Measurements from ENCODE around the gene POLR3H. TPM values are rescaled to one million over a fixed set of nuclear protein-coding genes. Genes with fewer than 3 reads are reported as not detected.
A peak's percentile ranks its signal among the peaks of the same experiment; 100 is the strongest.

The POLR3H gene
- total RNA-seq, 2 donors from 2014 or later, result 11.6 to 15.6 TPM

- H3K9me3 Mint-ChIP-seq, result no peaks in the 10 kb centered on the region
- H3K36me3 Mint-ChIP-seq (ENCODE audit: insufficient read depth in 2 of 2), result peaks cover 2 to 8% of the 10 kb centered on the region in 2 donors
- H3K4me1 Mint-ChIP-seq (ENCODE audit: low read depth), result peaks cover 13% of the 10 kb centered on the region
- peak; percentile 68 to 76 for DNase-seq
- peak; percentile 58 to 65 for ATAC-seq (replicated peaks in 1 of 2)
- no peaks in the 10 kb centered on the region for H3K27me3 Mint-ChIP-seq (ENCODE audit: low read depth)
- no peak overlapping the region for H3K4me3 Mint-ChIP-seq
- no peak overlapping the region for H3K27ac Mint-ChIP-seq
Observed at GRCh38 chr22:41526830-41527799, 17.2 kb downstream of the POLR3H start.

- no peak overlapping the region for H3K4me3 Mint-ChIP-seq
- DNase-seq (no peak), ATAC-seq (replicated peaks in 1 of 2) (peak in 1 of 2 donors; percentile 4)
- H3K9me3 Mint-ChIP-seq, result no peaks in the 10 kb centered on the region
- H3K27me3 Mint-ChIP-seq (ENCODE audit: low read depth), result no peaks in the 10 kb centered on the region
- H3K36me3 Mint-ChIP-seq (ENCODE audit: insufficient read depth in 2 of 2), result peaks cover 2 to 8% of the 10 kb centered on the region in 2 donors
- H3K27ac Mint-ChIP-seq, result peak overlapping the region; percentile 15
- peaks cover 13% of the 10 kb centered on the region for H3K4me1 Mint-ChIP-seq (ENCODE audit: low read depth)
Observed at GRCh38 chr22:41526226-41526829, 17.9 kb downstream of the POLR3H start.

- Mint-ChIP-seq H3K4me1 (ENCODE audit: low read depth) (peaks cover 13% of the 10 kb centered on the region), H3K36me3 (ENCODE audit: insufficient read depth in 2 of 2) (peaks cover 2 to 7% of the 10 kb centered on the region in 2 donors), H3K27ac (no peak overlapping the region), H3K27me3 (ENCODE audit: low read depth) (no peaks in the 10 kb centered on the region), H3K4me3 (no peak overlapping the region), H3K9me3 (no peaks in the 10 kb centered on the region)
- no peak for DNase-seq
- ATAC-seq (replicated peaks in 1 of 2), result no peak
Observed at GRCh38 chr22:41525450-41526225, 18.6 kb downstream of the POLR3H start.

- no peaks in the 10 kb centered on the region for H3K27me3 Mint-ChIP-seq (ENCODE audit: low read depth)
- no peak overlapping the region for H3K4me3 Mint-ChIP-seq
- H3K27ac Mint-ChIP-seq, result peak overlapping the region; percentile 63
- no peaks in the 10 kb centered on the region for H3K9me3 Mint-ChIP-seq
- H3K4me1 Mint-ChIP-seq (ENCODE audit: low read depth), result peaks cover 13% of the 10 kb centered on the region
- H3K36me3 Mint-ChIP-seq (ENCODE audit: insufficient read depth in 2 of 2), result peaks cover 2 to 7% of the 10 kb centered on the region in 2 donors
- DNase-seq (peak; percentile 52), ATAC-seq (replicated peaks in 1 of 2) (peak; percentile 41 to 75)
Observed at GRCh38 chr22:41524809-41525449, 19.3 kb downstream of the POLR3H start.

- DNase-seq, result no peak
- Mint-ChIP-seq H3K27ac (peak overlapping the region; percentile 63), H3K9me3 (no peaks in the 10 kb centered on the region), H3K36me3 (ENCODE audit: insufficient read depth in 2 of 2) (peaks cover 2 to 7% of the 10 kb centered on the region in 2 donors), H3K27me3 (ENCODE audit: low read depth) (no peaks in the 10 kb centered on the region), H3K4me3 (no peak overlapping the region), H3K4me1 (ENCODE audit: low read depth) (peaks cover 13% of the 10 kb centered on the region)
- ATAC-seq (replicated peaks in 1 of 2), result no peak
Observed at GRCh38 chr22:41524251-41524661, 20.0 kb downstream of the POLR3H start.

DNA sequence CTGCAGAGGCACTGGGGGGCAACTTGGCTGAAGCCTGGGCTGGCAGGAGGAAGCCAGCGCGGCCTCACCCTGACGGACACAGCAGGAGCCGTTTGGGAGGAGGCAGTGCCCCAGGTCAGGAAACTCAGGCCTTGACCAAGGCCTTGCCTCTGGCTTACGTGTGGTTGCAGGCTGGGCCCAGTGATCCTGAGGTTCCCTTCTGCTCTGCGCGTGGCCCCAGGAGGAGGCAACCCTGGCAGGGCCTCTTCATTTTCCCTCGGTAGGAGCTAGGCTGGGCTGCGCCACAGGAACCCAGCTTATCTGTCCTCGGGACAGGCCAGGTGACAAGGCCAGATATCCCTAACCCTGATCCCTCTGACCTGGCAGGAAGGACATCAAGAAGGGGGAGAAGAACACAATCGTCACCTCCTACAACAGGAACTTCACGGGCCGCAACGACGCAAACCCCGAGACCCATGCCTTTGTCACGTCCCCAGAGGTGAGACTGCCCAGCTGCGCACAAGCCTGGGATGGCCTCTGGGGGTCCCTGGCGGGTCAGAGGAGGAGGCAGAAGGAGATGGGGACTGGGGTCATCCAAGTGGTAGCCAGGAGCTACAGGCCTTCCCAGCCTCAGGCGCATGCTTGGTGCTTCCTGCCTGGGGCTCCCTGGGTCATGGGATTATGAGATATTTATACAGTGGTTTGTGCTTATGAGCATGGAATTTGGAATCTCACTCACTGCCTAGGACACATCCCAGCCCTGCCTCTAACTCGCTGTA, 20.6 kb downstream of the POLR3H start:
- Mint-ChIP-seq H3K4me1 (ENCODE audit: low read depth) (peaks cover 13% of the 10 kb centered on the region), H3K36me3 (ENCODE audit: insufficient read depth in 2 of 2) (peaks cover under 1 to 1% of the 10 kb centered on the region in 2 donors), H3K9me3 (no peaks in the 10 kb centered on the region), H3K27ac (no peak overlapping the region), H3K27me3 (ENCODE audit: low read depth) (no peaks in the 10 kb centered on the region), H3K4me3 (no peak overlapping the region)
- DNase-seq (no peak), ATAC-seq (replicated peaks in 1 of 2) (no peak)

DNA sequence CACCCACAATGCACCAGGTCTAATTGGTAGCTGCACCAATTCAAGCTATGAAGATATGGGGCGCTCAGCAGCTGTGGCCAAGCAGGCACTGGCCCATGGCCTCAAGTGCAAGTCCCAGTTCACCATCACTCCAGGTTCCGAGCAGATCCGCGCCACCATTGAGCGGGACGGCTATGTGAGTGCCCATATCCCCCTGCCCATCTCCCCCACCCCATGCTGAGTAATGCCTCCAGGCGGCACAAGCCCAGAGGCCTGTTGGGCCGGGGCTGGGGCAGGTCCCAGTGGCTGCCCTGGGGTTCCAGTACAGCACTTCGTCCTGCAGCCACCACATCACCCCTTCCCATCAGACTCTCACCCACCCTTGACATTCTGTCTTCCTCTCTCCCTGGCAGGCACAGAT, 21.5 kb downstream of the POLR3H start:
- no peaks in the 10 kb centered on the region for H3K36me3 Mint-ChIP-seq (ENCODE audit: insufficient read depth in 2 of 2)
- no peak overlapping the region for H3K27ac Mint-ChIP-seq
- no peaks in the 10 kb centered on the region for H3K27me3 Mint-ChIP-seq (ENCODE audit: low read depth)

GRCh38 chr22:41521126-41521525, 23.1 kb downstream of the POLR3H start:
- Mint-ChIP-seq H3K9me3 (no peaks in the 10 kb centered on the region), H3K36me3 (ENCODE audit: insufficient read depth in 2 of 2) (no peaks in the 10 kb centered on the region), H3K4me1 (ENCODE audit: low read depth) (peaks cover 22% of the 10 kb centered on the region), H3K27me3 (ENCODE audit: low read depth) (no peaks in the 10 kb centered on the region), H3K27ac (no peak overlapping the region), H3K4me3 (no peak overlapping the region)
- DNase-seq (no peak), ATAC-seq (replicated peaks in 1 of 2) (no peak)

More for the DNA sequence above, 21.5 kb downstream of the POLR3H start:
- H3K4me1 Mint-ChIP-seq (ENCODE audit: low read depth), result peaks cover 13% of the 10 kb centered on the region
- ATAC-seq (replicated peaks in 1 of 2) (no peak), DNase-seq (no peak)
- H3K4me3 Mint-ChIP-seq, result no peak overlapping the region
- H3K9me3 Mint-ChIP-seq, result no peaks in the 10 kb centered on the region

DNA sequence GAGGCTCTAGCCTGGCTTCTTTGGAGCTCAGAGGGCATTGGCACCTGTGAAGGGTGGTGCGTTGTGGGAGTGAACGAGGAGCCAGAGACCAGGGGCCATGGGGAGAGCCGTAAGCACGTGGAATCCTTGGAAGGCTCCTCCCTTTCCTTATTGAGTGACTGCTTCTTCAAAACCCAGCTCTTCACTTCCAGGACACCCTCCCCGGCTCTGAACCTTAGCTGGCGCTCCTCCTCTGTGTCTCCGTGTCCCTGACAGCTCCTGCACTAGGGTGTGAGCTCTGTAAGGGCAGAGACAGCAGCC, 26.3 kb downstream of the POLR3H start:
- no peak overlapping the region for H3K27ac Mint-ChIP-seq
- DNase-seq (no peak), ATAC-seq (replicated peaks in 1 of 2) (no peak)
- H3K4me1 Mint-ChIP-seq (ENCODE audit: low read depth), result peaks cover 9% of the 10 kb centered on the region
- no peak overlapping the region for H3K4me3 Mint-ChIP-seq
- H3K27me3 Mint-ChIP-seq (ENCODE audit: low read depth), result no peaks in the 10 kb centered on the region
- no peaks in the 10 kb centered on the region for H3K9me3 Mint-ChIP-seq
- H3K36me3 Mint-ChIP-seq (ENCODE audit: insufficient read depth in 2 of 2), result peaks cover 0 to 4% of the 10 kb centered on the region in 2 donors

GRCh38 chr22:41517172-41518047, 26.9 kb downstream of the POLR3H start:
- ATAC-seq (replicated peaks in 1 of 2), result peak; percentile 72 to 75
- no peaks in the 10 kb centered on the region for H3K9me3 Mint-ChIP-seq
- no peaks in the 10 kb centered on the region for H3K27me3 Mint-ChIP-seq (ENCODE audit: low read depth)
- no peak overlapping the region for H3K4me3 Mint-ChIP-seq
- DNase-seq, result peak; percentile 40 to 58
- H3K4me1 Mint-ChIP-seq (ENCODE audit: low read depth), result peaks cover 9% of the 10 kb centered on the region
- no peak overlapping the region for H3K27ac Mint-ChIP-seq
- peaks cover 0 to 4% of the 10 kb centered on the region in 2 donors for H3K36me3 Mint-ChIP-seq (ENCODE audit: insufficient read depth in 2 of 2)

- no peak for ATAC-seq (replicated peaks in 1 of 2)
- Mint-ChIP-seq H3K4me3 (no peak overlapping the region), H3K9me3 (no peaks in the 10 kb centered on the region), H3K27me3 (ENCODE audit: low read depth) (no peaks in the 10 kb centered on the region), H3K27ac (no peak overlapping the region), H3K4me1 (ENCODE audit: low read depth) (peaks cover 9% of the 10 kb centered on the region), H3K36me3 (ENCODE audit: insufficient read depth in 2 of 2) (peaks cover 0 to 4% of the 10 kb centered on the region in 2 donors)
- DNase-seq, result no peak
Observed at GRCh38 chr22:41516462-41516861, 27.8 kb downstream of the POLR3H start.

All from activated T-cell treated with anti-CD3 and anti-CD28 coated beads, Interleukin-2, amount 50 U/mL, for 72 hours (primary cell).